Brain microvascular endothelial cell (primary cell): ENCODE results near the gene P2RX1.

ENCODE experiments used
- DNase-seq: peaks from one replicate; pipeline ENCODE4 v3.0.0-alpha.2; 2020
- H3K27ac ChIP-seq: fragments of 250-450 bp; sonication (Bioruptor Pico); 2 replicates; pipeline ENCODE4 v1.5.1; 2020; ENCODE audit warnings: mild to moderate bottlenecking, moderate library complexity
- H3K27me3 ChIP-seq: fragments of 250-450 bp; sonication (Bioruptor Pico); replicated peaks from 2 replicates; pipeline ENCODE4 v1.5.1; 2020; ENCODE audit warnings: mild to moderate bottlenecking
- H3K36me3 ChIP-seq: fragments of 250-450 bp; sonication (Bioruptor Pico); replicated peaks from 2 replicates; pipeline ENCODE4 v1.5.1; 2020; ENCODE audit warnings: mild to moderate bottlenecking
- H3K4me3 ChIP-seq: 2 replicates; pipeline ENCODE4 v1.5.1; 2011; ENCODE audit warnings: low read depth, mild to moderate bottlenecking, control low read depth, low read length, moderate library complexity
- in situ Hi-C: cut with HindIII; loops from 2 replicates; pipeline ENCODE4 v1.10.0; 2017; ENCODE audit warnings: low sequenced_read_pairs, low pct_ligation_motif_present
- TF ChIP-seq, protein P1 (sequence below): IDR thresholded peaks from 2 replicates; pipeline ENCODE4 v1.5.1; 2011; ENCODE audit warnings: low read depth, mild to moderate bottlenecking, moderate library complexity, low read length, control low read depth, inconsistent platforms; ENCODE audit errors: missing control alignments

Gene P2RX1

DNA sequence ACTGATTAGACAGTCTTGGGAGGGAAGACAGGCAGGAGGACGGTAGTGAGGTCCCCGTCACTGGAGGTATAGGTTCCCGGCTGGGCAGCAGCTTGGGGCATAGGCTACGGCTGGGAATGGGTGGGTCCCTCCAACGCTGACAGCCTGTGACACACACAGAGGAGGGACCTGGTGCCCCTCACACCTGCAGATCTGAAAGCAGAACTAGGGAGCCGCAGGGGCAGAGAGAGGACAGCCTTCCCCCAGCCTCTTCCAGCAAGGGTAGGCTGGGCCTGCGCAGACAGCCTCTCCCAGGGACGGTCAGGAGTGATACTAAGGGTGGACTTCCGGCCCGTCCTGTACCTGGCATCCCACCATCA lies 2.0 kb downstream of the P2RX1 start:
- no peak overlapping the region for H3K27ac ChIP-seq
- in situ Hi-C loops, result no loop called here
- H3K4me3 ChIP-seq, result no peak overlapping the region
- no peaks in the 10 kb centered on the region for H3K36me3 ChIP-seq
- no peaks in the 10 kb centered on the region for H3K27me3 ChIP-seq
- TF ChIP-seq, protein P1, sequence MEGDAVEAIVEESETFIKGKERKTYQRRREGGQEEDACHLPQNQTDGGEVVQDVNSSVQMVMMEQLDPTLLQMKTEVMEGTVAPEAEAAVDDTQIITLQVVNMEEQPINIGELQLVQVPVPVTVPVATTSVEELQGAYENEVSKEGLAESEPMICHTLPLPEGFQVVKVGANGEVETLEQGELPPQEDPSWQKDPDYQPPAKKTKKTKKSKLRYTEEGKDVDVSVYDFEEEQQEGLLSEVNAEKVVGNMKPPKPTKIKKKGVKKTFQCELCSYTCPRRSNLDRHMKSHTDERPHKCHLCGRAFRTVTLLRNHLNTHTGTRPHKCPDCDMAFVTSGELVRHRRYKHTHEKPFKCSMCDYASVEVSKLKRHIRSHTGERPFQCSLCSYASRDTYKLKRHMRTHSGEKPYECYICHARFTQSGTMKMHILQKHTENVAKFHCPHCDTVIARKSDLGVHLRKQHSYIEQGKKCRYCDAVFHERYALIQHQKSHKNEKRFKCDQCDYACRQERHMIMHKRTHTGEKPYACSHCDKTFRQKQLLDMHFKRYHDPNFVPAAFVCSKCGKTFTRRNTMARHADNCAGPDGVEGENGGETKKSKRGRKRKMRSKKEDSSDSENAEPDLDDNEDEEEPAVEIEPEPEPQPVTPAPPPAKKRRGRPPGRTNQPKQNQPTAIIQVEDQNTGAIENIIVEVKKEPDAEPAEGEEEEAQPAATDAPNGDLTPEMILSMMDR, result no peak
- DNase-seq, result no peak

GRCh38 chr17:3913531-3914311 lies 2.5 kb downstream of the P2RX1 start:
- TF ChIP-seq, protein P1, result peak; percentile 99
- no peaks in the 10 kb centered on the region for H3K27me3 ChIP-seq
- H3K27ac ChIP-seq, result no peak overlapping the region
- in situ Hi-C loops, result no loop called here
- no peaks in the 10 kb centered on the region for H3K36me3 ChIP-seq
- no peak overlapping the region for H3K4me3 ChIP-seq
- peak; percentile 76 for DNase-seq

- Histone ChIP-seq H3K4me3 (no peak overlapping the region), H3K27ac (no peak overlapping the region), H3K36me3 (no peaks in the 10 kb centered on the region), H3K27me3 (no peaks in the 10 kb centered on the region)
- no peak for DNase-seq
- in situ Hi-C loops, result no loop called here
- TF ChIP-seq, protein P1, result no peak
These were observed 3.4 kb downstream of the P2RX1 start for GRCh38 chr17:3912827-3913226.

GRCh38 chr17:3911271-3912053 lies 4.8 kb downstream of the P2RX1 start:
- TF ChIP-seq, protein P1, result no peak
- DNase-seq, result no peak
- Histone ChIP-seq H3K27me3 (no peaks in the 10 kb centered on the region), H3K36me3 (no peaks in the 10 kb centered on the region), H3K27ac (no peak overlapping the region), H3K4me3 (no peak overlapping the region)
- in situ Hi-C loops, result no loop called here

GRCh38 chr17:3910420-3911270 lies 5.6 kb downstream of the P2RX1 start:
- no peak for DNase-seq
- Histone ChIP-seq H3K27me3 (no peaks in the 10 kb centered on the region), H3K36me3 (no peaks in the 10 kb centered on the region), H3K4me3 (no peak overlapping the region), H3K27ac (no peak overlapping the region)
- in situ Hi-C loops, result no loop called here
- TF ChIP-seq, protein P1, result no peak
